Measurements from ENCODE around the gene SLC27A5. TPM values are rescaled to one million over a fixed set of nuclear protein-coding genes. Genes with fewer than 3 reads are reported as not detected.
A peak's percentile ranks its signal among the peaks of the same experiment; 100 is the strongest.

Gene SLC27A5
- total and polyA plus RNA-seq, 9 of the 15 experiments (the other 6 are each of a cell fraction or from before 2014, with no cell fraction given): 42.2 to 318 (median 64.7) TPM

GRCh38 chr19:58499021-58499927 lies 12.5 kb downstream of the SLC27A5 start (continued):
- TF ChIP-seq GTF3C2 (IDR thresholded peaks at IDR 0.05; ENCODE audit: borderline replicate concordance, extremely low read depth, insufficient read length): no peak
- no peak for TF ChIP-seq ZNF75A (CRISPR knock-in tag; IDR thresholded peaks at IDR 0.05)
- no peak; the same call in 1 of the 2 replicates for TF ChIP-seq GATAD2B (IDR thresholded peaks at IDR 0.05; ENCODE audit: borderline replicate concordance)
- peak; percentile 50 for TF ChIP-seq NUFIP1 (IDR thresholded peaks at IDR 0.05; ENCODE audit: partially characterized antibody)
- peak; percentile 67; the same call in 1 of the 2 replicates for TF ChIP-seq ZBED1 (IDR thresholded peaks at IDR 0.05)
- no peak for TF ChIP-seq STAG1 (CRISPR knock-in tag; IDR thresholded peaks at IDR 0.05; ENCODE audit: borderline replicate concordance)
- no peak for TF ChIP-seq FOXO4 (CRISPR knock-in tag; IDR thresholded peaks at IDR 0.05)
- no peak for TF ChIP-seq ZNF354B (CRISPR knock-in tag; IDR thresholded peaks at IDR 0.05)
- no peak for TF ChIP-seq CUX1 (CRISPR knock-in tag; IDR thresholded peaks at IDR 0.05)
- TF ChIP-seq PKNOX1 (IDR thresholded peaks at IDR 0.05): peak; percentile 79
- TF ChIP-seq RHOXF2B (CRISPR knock-in tag; conservative IDR thresholded peaks at IDR 0.05): no peak
- peak; percentile 82 for TF ChIP-seq L3MBTL2 (IDR thresholded peaks at IDR 0.05)
- peak; percentile 92 for TF ChIP-seq CXXC5 (CRISPR knock-in tag; IDR thresholded peaks at IDR 0.05)
- no peak for TF ChIP-seq ZBTB34 (CRISPR knock-in tag; IDR thresholded peaks at IDR 0.05)
- TF ChIP-seq LCOR (CRISPR knock-in tag; IDR thresholded peaks at IDR 0.05): peak; percentile 82
- no peak for TF ChIP-seq RFX7 (CRISPR knock-in tag; IDR thresholded peaks at IDR 0.05)

Data from K562 (cell line).